ENCODE measurements around the gene SLC46A2. TPM values are rescaled to one million over a fixed set of nuclear protein-coding genes. Genes with fewer than 3 reads are reported as not detected.

The SLC46A2 gene
- total RNA-seq, 1 donor from 2014 or later = not detected

GRCh38 chr9:112841261-112841660 lies 49.4 kb downstream of the SLC46A2 start:
- no peaks in the 10 kb centered on the region for H3K4me1 ChIP-seq (ENCODE audit: insufficient read depth, low read length)
- no peaks in the 10 kb centered on the region for H3K9me3 ChIP-seq (ENCODE audit: insufficient read depth, low read depth, low read length)
- peaks cover 2% of the 10 kb centered on the region for H3K36me3 ChIP-seq (ENCODE audit: insufficient read depth, low read length)
- no peak overlapping the region for H3K4me2 ChIP-seq (ENCODE audit: low read length)
- no peak overlapping the region for H3K9ac ChIP-seq (ENCODE audit: low read length)
- H3K27me3 ChIP-seq (ENCODE audit: insufficient read depth, low read length) = no peaks in the 10 kb centered on the region
- no peaks in the 10 kb centered on the region for H3K79me2 ChIP-seq (ENCODE audit: insufficient read depth, low read length)
- H3K27ac ChIP-seq (ENCODE audit: low read depth, low read length) = no peak overlapping the region
- H2AFZ ChIP-seq (ENCODE audit: low read depth, low read length) = no peak overlapping the region
- Mint-ChIP-seq H3K4me1 (ENCODE audit: low read depth, unreplicated experiment) (no peaks in the 10 kb centered on the region), H3K27ac (ENCODE audit: unreplicated experiment) (no peak overlapping the region), H3K27me3 (ENCODE audit: low read depth, unreplicated experiment) (no peaks in the 10 kb centered on the region), H3K4me3 (ENCODE audit: unreplicated experiment) (no peak overlapping the region), H3K36me3 (ENCODE audit: low read depth, unreplicated experiment) (peaks cover 17% of the 10 kb centered on the region), H3K9me3 (ENCODE audit: unreplicated experiment) (no peaks in the 10 kb centered on the region)
- H4K20me1 ChIP-seq (ENCODE audit: insufficient read depth, low read length) = peaks cover 6% of the 10 kb centered on the region
- DNase-seq (ENCODE audit: low read depth) (no peak), FAIRE-seq (no peak)
- TF ChIP-seq EZH2 (IDR thresholded peaks at IDR 0.05; ENCODE audit: insufficient read depth, low read length) (no peak), CTCF (IDR thresholded peaks at IDR 0.05; ENCODE audit: insufficient read depth, low read depth, low read length) (no peak)
- H3K4me3 ChIP-seq (ENCODE audit: insufficient read depth, low read depth, low read length) = no peak overlapping the region

GRCh38 chr9:112839331-112839730 lies 51.3 kb downstream of the SLC46A2 start:
- Histone ChIP-seq H3K36me3 (ENCODE audit: insufficient read depth, low read length) (peaks cover 2% of the 10 kb centered on the region), H2AFZ (ENCODE audit: low read depth, low read length) (no peak overlapping the region), H3K27me3 (ENCODE audit: insufficient read depth, low read length) (no peaks in the 10 kb centered on the region), H3K4me2 (ENCODE audit: low read length) (no peak overlapping the region), H3K9me3 (ENCODE audit: insufficient read depth, low read depth, low read length) (no peaks in the 10 kb centered on the region), H3K9ac (ENCODE audit: low read length) (no peak overlapping the region), H3K79me2 (ENCODE audit: insufficient read depth, low read length) (no peaks in the 10 kb centered on the region), H3K27ac (ENCODE audit: low read depth, low read length) (no peak overlapping the region), H4K20me1 (ENCODE audit: insufficient read depth, low read length) (peaks cover 6% of the 10 kb centered on the region), H3K4me1 (ENCODE audit: insufficient read depth, low read length) (no peaks in the 10 kb centered on the region), H3K4me3 (ENCODE audit: insufficient read depth, low read depth, low read length) (no peak overlapping the region)
- Mint-ChIP-seq H3K4me3 (ENCODE audit: unreplicated experiment) (no peak overlapping the region), H3K36me3 (ENCODE audit: low read depth, unreplicated experiment) (peaks cover 17% of the 10 kb centered on the region), H3K9me3 (ENCODE audit: unreplicated experiment) (no peaks in the 10 kb centered on the region), H3K4me1 (ENCODE audit: low read depth, unreplicated experiment) (no peaks in the 10 kb centered on the region), H3K27ac (ENCODE audit: unreplicated experiment) (no peak overlapping the region), H3K27me3 (ENCODE audit: low read depth, unreplicated experiment) (no peaks in the 10 kb centered on the region)
- DNase-seq (ENCODE audit: low read depth) (no peak), FAIRE-seq (no peak)
- TF ChIP-seq CTCF (IDR thresholded peaks at IDR 0.05; ENCODE audit: insufficient read depth, low read depth, low read length) (no peak), EZH2 (IDR thresholded peaks at IDR 0.05; ENCODE audit: insufficient read depth, low read length) (no peak)

GRCh38 chr9:112838342-112838741 lies 52.3 kb downstream of the SLC46A2 start:
- no peak overlapping the region for H2AFZ ChIP-seq (ENCODE audit: low read depth, low read length)
- DNase-seq (ENCODE audit: low read depth) = no peak
- Mint-ChIP-seq H3K36me3 (ENCODE audit: low read depth, unreplicated experiment) (peaks cover 17% of the 10 kb centered on the region), H3K4me1 (ENCODE audit: low read depth, unreplicated experiment) (no peaks in the 10 kb centered on the region), H3K9me3 (ENCODE audit: unreplicated experiment) (no peaks in the 10 kb centered on the region), H3K27ac (ENCODE audit: unreplicated experiment) (no peak overlapping the region), H3K27me3 (ENCODE audit: low read depth, unreplicated experiment) (no peaks in the 10 kb centered on the region), H3K4me3 (ENCODE audit: unreplicated experiment) (no peak overlapping the region)
- no peak for TF ChIP-seq EZH2 (IDR thresholded peaks at IDR 0.05; ENCODE audit: insufficient read depth, low read length)
- no peak for TF ChIP-seq CTCF (IDR thresholded peaks at IDR 0.05; ENCODE audit: insufficient read depth, low read depth, low read length)
- no peaks in the 10 kb centered on the region for H3K79me2 ChIP-seq (ENCODE audit: insufficient read depth, low read length)
- H3K9me3 ChIP-seq (ENCODE audit: insufficient read depth, low read depth, low read length) = no peaks in the 10 kb centered on the region
- H4K20me1 ChIP-seq (ENCODE audit: insufficient read depth, low read length) = no peaks in the 10 kb centered on the region
- H3K4me3 ChIP-seq (ENCODE audit: insufficient read depth, low read depth, low read length) = no peak overlapping the region
- H3K27me3 ChIP-seq (ENCODE audit: insufficient read depth, low read length) = no peaks in the 10 kb centered on the region
- no peak overlapping the region for H3K4me2 ChIP-seq (ENCODE audit: low read length)
- no peaks in the 10 kb centered on the region for H3K4me1 ChIP-seq (ENCODE audit: insufficient read depth, low read length)
- FAIRE-seq = no peak
- H3K36me3 ChIP-seq (ENCODE audit: insufficient read depth, low read length) = peaks cover 2% of the 10 kb centered on the region
- no peak overlapping the region for H3K9ac ChIP-seq (ENCODE audit: low read length)
- H3K27ac ChIP-seq (ENCODE audit: low read depth, low read length) = no peak overlapping the region
